22Rv1 (cell line): ENCODE measurements around the gene LIMCH1.
"Not testable (repeated sequence)": the region's sequence is repeated elsewhere in the genome, so short reads cannot be mapped to it uniquely, and the experiment has no call there.

Experiments
- H3K27ac ChIP-seq: fragments of 450-650 bp; 2 replicates; pipeline ENCODE4 v1.5.1; 2017
- CTCF ChIP-seq: fragments of 450-650 bp; IDR thresholded peaks from 2 replicates; pipeline ENCODE4 v1.5.1; 2017; ENCODE audit warnings: mild to moderate bottlenecking
- ZFX ChIP-seq: fragments of 450-650 bp; IDR thresholded peaks from 2 replicates; pipeline ENCODE4 v1.6.1; 2017; ENCODE audit warnings: antibody characterized with exemption, borderline replicate concordance

Gene LIMCH1

GRCh38 chr4:41646862-41647261 lies 108.9 kb downstream of the LIMCH1 start:
- TF ChIP-seq CTCF, result no peak
- TF ChIP-seq ZFX, result no peak
- no peak overlapping the region for H3K27ac ChIP-seq

GRCh38 chr4:41647383-41647782 lies 109.4 kb downstream of the LIMCH1 start:
- TF ChIP-seq ZFX, result no peak
- no peak overlapping the region for H3K27ac ChIP-seq

- H3K27ac ChIP-seq, result not testable (repeated sequence)
Observed at GRCh38 chr4:41651150-41651549, 113.2 kb downstream of the LIMCH1 start.

GRCh38 chr4:41652971-41653370 lies 115.0 kb downstream of the LIMCH1 start:
- H3K27ac ChIP-seq, result no peak overlapping the region
- TF ChIP-seq ZFX (no peak), CTCF (no peak)

- TF ChIP-seq CTCF (no peak), ZFX (no peak)
- no peak overlapping the region for H3K27ac ChIP-seq
Observed at GRCh38 chr4:41653523-41653922, 115.6 kb downstream of the LIMCH1 start.

- no peak overlapping the region for H3K27ac ChIP-seq
- TF ChIP-seq ZFX (no peak), CTCF (no peak)
Observed at GRCh38 chr4:41655177-41655576, 117.2 kb downstream of the LIMCH1 start.

GRCh38 chr4:41656106-41656505 lies 118.1 kb downstream of the LIMCH1 start:
- no peak overlapping the region for H3K27ac ChIP-seq
- no peak for TF ChIP-seq CTCF
- TF ChIP-seq ZFX, result no peak

GRCh38 chr4:41656572-41657520 lies 118.9 kb downstream of the LIMCH1 start:
- no peak overlapping the region for H3K27ac ChIP-seq
- TF ChIP-seq CTCF (no peak), ZFX (no peak)
